Adipocyte (in vitro differentiated cells): ENCODE data around the gene KLHL18.
"Not testable (repeated sequence)": the region's sequence is repeated elsewhere in the genome, so short reads cannot be mapped to it uniquely, and the experiment has no call there.

Source experiments
- DNase-seq: peaks from one replicate; pipeline ENCODE4 v3.0.0-alpha.2; 2015; ENCODE audit warnings: low read depth
- H3K27me3 ChIP-seq: replicated peaks from 2 replicates; pipeline ENCODE4 v1.7.0; 2013; ENCODE audit warnings: mild to moderate bottlenecking, low read length, moderate library complexity; ENCODE audit not compliant: control insufficient read depth, insufficient read depth
- H3K36me3 ChIP-seq: 2 replicates; pipeline ENCODE4 v1.7.0; 2013; ENCODE audit warnings: low read length, mild to moderate bottlenecking, moderate library complexity; ENCODE audit not compliant: control insufficient read depth, insufficient read depth, severe bottlenecking
- H3K4me1 ChIP-seq: 2 replicates; pipeline ENCODE4 v1.7.0; 2013; ENCODE audit warnings: mild to moderate bottlenecking, low read length, moderate library complexity; ENCODE audit not compliant: control insufficient read depth, insufficient read depth
- H3K4me3 ChIP-seq: 2 replicates; pipeline ENCODE4 v1.7.0; 2013; ENCODE audit warnings: mild to moderate bottlenecking, low read length, moderate library complexity
- H3K9ac ChIP-seq: 2 replicates; pipeline ENCODE4 v1.7.0; 2013; ENCODE audit warnings: mild to moderate bottlenecking, low read length, moderate library complexity
- H3K9me3 ChIP-seq: 2 replicates; pipeline ENCODE4 v1.7.0; 2013; ENCODE audit warnings: mild to moderate bottlenecking, low read length, moderate library complexity; ENCODE audit not compliant: control insufficient read depth

KLHL18 gene

GRCh38 chr3:47343471-47343971, 60.8 kb downstream of the KLHL18 start:
- H3K4me1 ChIP-seq = peaks cover 17% of the 10 kb centered on the region
- no peaks in the 10 kb centered on the region for H3K9me3 ChIP-seq
- no peak for DNase-seq
- peaks cover 57% of the 10 kb centered on the region for H3K36me3 ChIP-seq
- H3K27me3 ChIP-seq = no peaks in the 10 kb centered on the region
- H3K9ac ChIP-seq = no peak overlapping the region
- no peak overlapping the region for H3K4me3 ChIP-seq

- no peaks in the 10 kb centered on the region for H3K9me3 ChIP-seq
- H3K4me3 ChIP-seq = no peak overlapping the region
- peaks cover 17% of the 10 kb centered on the region for H3K4me1 ChIP-seq
- no peaks in the 10 kb centered on the region for H3K27me3 ChIP-seq
- no peak overlapping the region for H3K9ac ChIP-seq
- DNase-seq = no peak
- peaks cover 50% of the 10 kb centered on the region for H3K36me3 ChIP-seq
Measured at GRCh38 chr3:47344971-47345370, 62.2 kb downstream of the KLHL18 start.

GRCh38 chr3:47347217-47347801, 64.6 kb downstream of the KLHL18 start:
- DNase-seq = peak; percentile 43
- H3K4me1 ChIP-seq = peaks cover 17% of the 10 kb centered on the region

GRCh38 chr3:47348411-47349154, 65.8 kb downstream of the KLHL18 start:
- DNase-seq = no peak
- H3K4me1 ChIP-seq = peaks cover 17% of the 10 kb centered on the region
- peaks cover 22% of the 10 kb centered on the region for H3K36me3 ChIP-seq
- no peak overlapping the region for H3K9ac ChIP-seq
- H3K4me3 ChIP-seq = no peak overlapping the region
- H3K27me3 ChIP-seq = no peaks in the 10 kb centered on the region
- no peaks in the 10 kb centered on the region for H3K9me3 ChIP-seq

More at GRCh38 chr3:47347217-47347801, 64.6 kb downstream of the KLHL18 start:
- peaks cover 34% of the 10 kb centered on the region for H3K36me3 ChIP-seq
- H3K27me3 ChIP-seq = no peaks in the 10 kb centered on the region
- no peaks in the 10 kb centered on the region for H3K9me3 ChIP-seq
- peak overlapping the region; percentile 8 for H3K4me3 ChIP-seq
- H3K9ac ChIP-seq = no peak overlapping the region

- H3K36me3 ChIP-seq = no peaks in the 10 kb centered on the region
- DNase-seq = no peak
- no peaks in the 10 kb centered on the region for H3K27me3 ChIP-seq
- no peak overlapping the region for H3K9ac ChIP-seq
- H3K9me3 ChIP-seq = peaks cover 24% of the 10 kb centered on the region
- no peaks in the 10 kb centered on the region for H3K4me1 ChIP-seq
- H3K4me3 ChIP-seq = no peak overlapping the region
Measured at GRCh38 chr3:47355010-47355409, 72.3 kb downstream of the KLHL18 start.

GRCh38 chr3:47356201-47356600, 73.5 kb downstream of the KLHL18 start:
- Histone ChIP-seq H3K9me3 (peaks cover 29% of the 10 kb centered on the region), H3K9ac (no peak overlapping the region), H3K36me3 (no peaks in the 10 kb centered on the region), H3K27me3 (no peaks in the 10 kb centered on the region), H3K4me1 (no peaks in the 10 kb centered on the region), H3K4me3 (no peak overlapping the region)
- DNase-seq = no peak

- H3K9ac ChIP-seq = no peak overlapping the region
- H3K4me1 ChIP-seq = no peaks in the 10 kb centered on the region
Measured at GRCh38 chr3:47359323-47359722, 76.6 kb downstream of the KLHL18 start.

GRCh38 chr3:47360110-47360517, 77.4 kb downstream of the KLHL18 start:
- not testable (repeated sequence) for H3K27me3 ChIP-seq, DNase-seq, H3K4me3 ChIP-seq

More at GRCh38 chr3:47359323-47359722, 76.6 kb downstream of the KLHL18 start:
- peaks cover 29% of the 10 kb centered on the region for H3K9me3 ChIP-seq
- no peak for DNase-seq
- H3K4me3 ChIP-seq = no peak overlapping the region
- H3K36me3 ChIP-seq = no peaks in the 10 kb centered on the region
- H3K27me3 ChIP-seq = no peaks in the 10 kb centered on the region

GRCh38 chr3:47362701-47363100, 80.0 kb downstream of the KLHL18 start:
- no peak overlapping the region for H3K9ac ChIP-seq
- H3K4me3 ChIP-seq = no peak overlapping the region
- H3K36me3 ChIP-seq = no peaks in the 10 kb centered on the region
- no peaks in the 10 kb centered on the region for H3K27me3 ChIP-seq
- peaks cover 9% of the 10 kb centered on the region for H3K4me1 ChIP-seq
- DNase-seq = no peak
- peaks cover 26% of the 10 kb centered on the region for H3K9me3 ChIP-seq

More at GRCh38 chr3:47360110-47360517, 77.4 kb downstream of the KLHL18 start:
- not testable (repeated sequence) for H3K9ac ChIP-seq, H3K36me3 ChIP-seq, H3K4me1 ChIP-seq
- peaks cover 29% of the 10 kb centered on the region for H3K9me3 ChIP-seq

- H3K36me3 ChIP-seq = no peaks in the 10 kb centered on the region
- H3K27me3 ChIP-seq = peaks cover 8% of the 10 kb centered on the region
- H3K4me3 ChIP-seq = no peak overlapping the region
- H3K9me3 ChIP-seq = peaks cover under 1% of the 10 kb centered on the region
- peaks cover 9% of the 10 kb centered on the region for H3K4me1 ChIP-seq
- peak; percentile 73 for DNase-seq
- H3K9ac ChIP-seq = no peak overlapping the region
Measured at GRCh38 chr3:47365213-47366153, 82.7 kb downstream of the KLHL18 start.

- Histone ChIP-seq H3K27me3 (peaks cover 8% of the 10 kb centered on the region), H3K4me3 (no peak overlapping the region), H3K9me3 (no peaks in the 10 kb centered on the region), H3K9ac (no peak overlapping the region), H3K4me1 (peaks cover 14% of the 10 kb centered on the region), H3K36me3 (no peaks in the 10 kb centered on the region)
- no peak for DNase-seq
Measured at GRCh38 chr3:47366833-47367232, 84.1 kb downstream of the KLHL18 start.
